HG03520 (cell line): ENCODE measurements around the gene MAN1C1.

Source experiments
- ATAC-seq: cut with Tn5 transposase; IDR thresholded peaks from one replicate; pipeline ENCODE4 v1.9.1; 2021; ENCODE audit warnings: mild to moderate bottlenecking, moderate library complexity; ENCODE audit not compliant: unreplicated experiment

MAN1C1 gene

GRCh38 chr1:25771221-25772114, 154.9 kb downstream of the MAN1C1 start:
- ATAC-seq = no peak

- ATAC-seq = no peak
These were observed 155.6 kb downstream of the MAN1C1 start for GRCh38 chr1:25772164-25772563.

- ATAC-seq = no peak
These were observed 156.2 kb downstream of the MAN1C1 start for GRCh38 chr1:25772692-25773245.

GRCh38 chr1:25773441-25774125, 157.0 kb downstream of the MAN1C1 start:
- ATAC-seq = no peak

- no peak for ATAC-seq
These were observed 157.7 kb downstream of the MAN1C1 start for GRCh38 chr1:25774206-25774803.

- no peak for ATAC-seq
These were observed 158.6 kb downstream of the MAN1C1 start for GRCh38 chr1:25774921-25775771.

- ATAC-seq = no peak
These were observed 162.8 kb downstream of the MAN1C1 start for GRCh38 chr1:25779388-25779787.

GRCh38 chr1:25779894-25780293, 163.3 kb downstream of the MAN1C1 start:
- no peak for ATAC-seq

- ATAC-seq = no peak
These were observed 163.9 kb downstream of the MAN1C1 start for GRCh38 chr1:25780318-25781129.

- no peak for ATAC-seq
These were observed 164.5 kb downstream of the MAN1C1 start for GRCh38 chr1:25781130-25781433.

- no peak for ATAC-seq
These were observed 166.1 kb downstream of the MAN1C1 start for GRCh38 chr1:25782608-25783201.

GRCh38 chr1:25784575-25785051, 168.0 kb downstream of the MAN1C1 start:
- no peak for ATAC-seq

- no peak for ATAC-seq
These were observed 168.9 kb downstream of the MAN1C1 start for GRCh38 chr1:25785333-25786067.

- ATAC-seq = no peak
These were observed 170.5 kb downstream of the MAN1C1 start for GRCh38 chr1:25786887-25787759.

GRCh38 chr1:25787760-25788166, 171.2 kb downstream of the MAN1C1 start:
- ATAC-seq = no peak

- no peak for ATAC-seq
These were observed 173.9 kb downstream of the MAN1C1 start for GRCh38 chr1:25790472-25790871.

- ATAC-seq = no peak
These were observed 175.5 kb downstream of the MAN1C1 start for GRCh38 chr1:25792115-25792514.
